Endothelial cell of umbilical vein (primary cell): ENCODE measurements around the gene RASGRP4. TPM values are rescaled to one million over a fixed set of nuclear protein-coding genes. Genes with fewer than 3 reads are reported as not detected.

ENCODE experiments used
- BruUV-seq: library from RNA; stranded (reverse); fragments of 400-500 nt; replicated peaks from 2 replicates; lab custom pipeline; 2021; lab: Mats Ljungman, UMichigan
- CTCF ChIA-PET: fragments of 300-600, 350-600 bp; sonication (Branson Sonifier 250); formaldehyde crosslinking; loops from one replicate; lab custom pipeline; 2021; ENCODE audit warnings: antibody characterized with exemption, inconsistent platforms; lab: Charles Lee
- POLR2A ChIA-PET: fragments of 300-600, 350-600 bp; sonication (Branson Sonifier 250); formaldehyde crosslinking; loops from one replicate; lab custom pipeline; 2021; ENCODE audit warnings: antibody characterized with exemption, inconsistent platforms; lab: Charles Lee
- DNase-seq: peaks from one replicate; pipeline ENCODE4 v3.0.0-alpha.2; 2011; ENCODE audit warnings: low read depth, low spot score
- FAIRE-seq: peaks from 2 replicates; lab custom pipeline; 2011; peaks lifted over from hg19 to GRCh38; lab: Jason Lieb, UNC
- H2AFZ ChIP-seq: 2 replicates; pipeline ENCODE4 v1.6.0; 2012; ENCODE audit warnings: low read depth, low read length, control low read depth, inconsistent platforms
- H3K27ac ChIP-seq: 2 replicates; pipeline ENCODE4 v1.5.1; 2011; ENCODE audit warnings: low read depth, mild to moderate bottlenecking, control low read depth, low read length, moderate library complexity; ENCODE audit not compliant: insufficient read depth
- H3K27me3 ChIP-seq, 2 experiments: 2 replicates each; pipeline versions ENCODE4 v1.6.0 to v1.6.1; 2011; ENCODE audit warnings: low read length in 2 of 2, mixed read lengths in 1 of 2; ENCODE audit not compliant: control insufficient read depth in 2 of 2, insufficient read depth in 2 of 2
- H3K36me3 ChIP-seq, 2 experiments: 2 replicates in 1 of 2; 3 replicates in 1 of 2; pipeline ENCODE4 v1.5.1; 2011; ENCODE audit warnings: low read length in 2 of 2, mild to moderate bottlenecking in 1 of 2, moderate library complexity in 1 of 2; ENCODE audit not compliant: control insufficient read depth in 2 of 2, insufficient read depth in 2 of 2; ENCODE audit errors: extremely low read depth in 1 of 2
- H3K4me1 ChIP-seq: 3 replicates; pipeline ENCODE4 v1.5.1; 2011; ENCODE audit warnings: mild to moderate bottlenecking, low read length; ENCODE audit not compliant: control insufficient read depth, insufficient read depth; ENCODE audit errors: extremely low read depth
- H3K4me2 ChIP-seq: 2 replicates; pipeline ENCODE4 v1.6.1; 2011; ENCODE audit warnings: low read length, control low read depth, mixed read lengths; ENCODE audit not compliant: insufficient read depth
- H3K4me3 ChIP-seq, 3 experiments: fragments of 200-600 bp in 1 of 3; sonication (generic), shearing (Covaris generic) in 1 of 3; replicated peaks in 1 of 3; 2 replicates each; pipeline ENCODE4 v1.5.1; 2011 to 2016; ENCODE audit warnings: control low read depth in 3 of 3, low read length in 3 of 3, mild to moderate bottlenecking in 2 of 3, inconsistent platforms in 1 of 3, low read depth in 1 of 3, moderate library complexity in 1 of 3; ENCODE audit not compliant: insufficient read depth in 1 of 3
- H3K79me2 ChIP-seq: 2 replicates; pipeline ENCODE4 v1.6.0; 2012; ENCODE audit warnings: low read length, inconsistent platforms; ENCODE audit not compliant: control insufficient read depth, insufficient read depth
- H3K9ac ChIP-seq: replicated peaks from 2 replicates; pipeline ENCODE3; 2011; ENCODE audit warnings: low read length, control low read depth; ENCODE audit not compliant: insufficient read depth; ENCODE audit errors: extremely low read depth
- H3K9me1 ChIP-seq: replicated peaks from 3 replicates; pipeline ENCODE4 v1.6.0; 2011; ENCODE audit warnings: mild to moderate bottlenecking, low read length; ENCODE audit not compliant: control insufficient read depth, insufficient read depth; ENCODE audit errors: extremely low read depth
- H3K9me3 ChIP-seq: replicated peaks from 2 replicates; pipeline ENCODE4 v1.5.1; 2012; ENCODE audit warnings: low read length, inconsistent platforms; ENCODE audit not compliant: control insufficient read depth, insufficient read depth
- H4K20me1 ChIP-seq: replicated peaks from 2 replicates; pipeline ENCODE3; 2011; ENCODE audit warnings: mild to moderate bottlenecking, low read length; ENCODE audit not compliant: control insufficient read depth, insufficient read depth; ENCODE audit errors: extremely low read depth
- EZH2 ChIP-seq: IDR thresholded peaks from 2 replicates; pipeline ENCODE4 v1.6.1; 2012; ENCODE audit warnings: borderline replicate concordance, low read depth, mild to moderate bottlenecking, moderate library complexity, low read length, inconsistent platforms; ENCODE audit not compliant: severe bottlenecking
- FOS ChIP-seq: IDR thresholded peaks from 2 replicates; pipeline ENCODE4 v1.6.1; 2011; ENCODE audit warnings: mild to moderate bottlenecking, low read length, moderate library complexity, borderline replicate concordance; ENCODE audit not compliant: insufficient read depth
- GATA2 ChIP-seq: IDR thresholded peaks from 2 replicates; pipeline ENCODE4 v1.7.0; 2011; ENCODE audit warnings: low read depth, mild to moderate bottlenecking, moderate library complexity, mixed read lengths, low read length; ENCODE audit not compliant: insufficient read length, insufficient read depth
- JUN ChIP-seq: IDR thresholded peaks from 2 replicates; pipeline ENCODE4 v1.6.1; 2011; ENCODE audit warnings: borderline replicate concordance, low read depth; ENCODE audit not compliant: insufficient read length, insufficient read depth
- MYC ChIP-seq: IDR thresholded peaks from one replicate; pipeline ENCODE4 v1.6.1; 2011; ENCODE audit warnings: mild to moderate bottlenecking, low read depth, low read length
- POLR2A ChIP-seq: IDR thresholded peaks from 2 replicates; pipeline ENCODE4 v1.6.1; 2012; ENCODE audit warnings: low read depth, mild to moderate bottlenecking, control low read depth, low read length
- POLR2AphosphoS5 ChIP-seq: IDR thresholded peaks from 2 replicates; pipeline ENCODE4 v1.6.1; 2012; ENCODE audit warnings: low read depth, mild to moderate bottlenecking, control low read depth, low read length, moderate library complexity; ENCODE audit not compliant: insufficient read depth
- dilution Hi-C: fragments of 300-500 bp; cut with MboI; formaldehyde crosslinking; loops from one replicate; pipeline ENCODE4 v1.15.0; 2019; ENCODE audit warnings: low sequenced_read_pairs; ENCODE audit not compliant: extremely low pct_ligation_motif_present
- intact Hi-C: fragments of 100-400 bp; cut with micrococcal nuclease; formaldehyde crosslinking; loops from one replicate; pipeline ENCODE4 v1.10.0; 2022
- polyA plus RNA-seq, 4 experiments: library from polyadenylated mRNA; depleted of rRNA in 3 of 4; stranded (reverse) in 3 of 4; unstranded in 1 of 4; fragments of >200 nt; gene quantifications; 2 replicates each; pipeline versions ENCODE4 v1.2.1 to v1.2.3, GENCODE V29; 2011 to 2012; ENCODE audit warnings: missing spikeins in 1 of 4
- total RNA-seq: library from RNA; stranded (reverse); gene quantifications from 2 replicates; pipeline ENCODE4 v1.2.3, GENCODE V29; 2021
- TF ChIP-seq, protein P1 (sequence below): IDR thresholded peaks from 2 replicates; pipeline ENCODE4 v1.6.1; 2011; ENCODE audit not compliant: insufficient read depth, insufficient read length
- TF ChIP-seq, protein P2 (sequence below), 2 donors: IDR thresholded peaks; 1 replicate in 1 of 2; 2 replicates in 1 of 2; pipeline ENCODE4 v1.5.1; 2011; ENCODE audit warnings: low read length in 2 of 2, mild to moderate bottlenecking in 2 of 2, moderate library complexity in 2 of 2, control low read depth in 1 of 2, inconsistent platforms in 1 of 2, low read depth in 1 of 2; ENCODE audit not compliant: insufficient read depth in 1 of 2; ENCODE audit errors: extremely low read depth in 1 of 2

The RASGRP4 gene
- total and polyA plus RNA-seq, 2 donors (not counting 3 experiments of a cell fraction or from before 2014, with no cell fraction given), result not detected

DNA sequence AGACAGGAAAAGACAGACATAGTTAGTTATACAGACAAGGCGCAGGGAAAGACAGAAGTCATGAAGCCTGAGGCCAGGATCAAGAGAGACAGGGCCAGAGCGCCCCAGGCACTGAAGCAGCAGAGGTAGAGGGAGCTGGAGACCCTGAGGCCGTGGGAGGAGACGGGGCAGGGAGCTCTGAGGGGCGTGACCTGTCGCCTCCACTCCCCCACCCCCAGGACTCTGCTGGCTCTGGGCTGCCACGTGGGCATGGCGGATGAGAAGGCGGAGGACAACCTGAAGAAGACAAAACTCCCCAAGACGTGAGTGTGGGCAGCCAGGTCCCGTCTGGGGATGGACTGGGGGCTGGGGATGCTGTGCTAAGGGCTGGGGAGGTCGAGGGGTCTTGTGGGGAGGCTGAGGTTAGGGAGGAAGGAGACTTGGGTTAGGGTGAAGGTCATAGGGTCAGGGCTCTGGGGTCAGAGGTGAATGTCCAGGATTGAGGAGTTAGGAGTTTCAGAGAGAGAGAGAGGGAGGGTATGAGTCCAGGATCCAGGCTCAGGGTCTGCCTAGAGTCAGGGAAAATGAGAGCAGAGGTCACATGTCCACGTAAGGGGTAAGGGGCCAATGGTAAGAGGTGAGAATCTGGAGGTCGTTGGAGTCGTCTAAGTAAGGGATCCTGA is 38.5 kb upstream of the RASGRP4 start:
- intact Hi-C loops, result no loop called here
- CTCF ChIA-PET, result no interaction called here
- no peaks in the 10 kb centered on the region for H3K9me3 ChIP-seq
- H3K4me1 ChIP-seq, result no peaks in the 10 kb centered on the region
- H3K9ac ChIP-seq, result no peak overlapping the region
- dilution Hi-C loops, result no loop called here
- TF ChIP-seq FOS (no peak), JUN (no peak), EZH2 (no peak), POLR2A (no peak), POLR2AphosphoS5 (no peak), MYC (no peak), GATA2 (no peak)
- TF ChIP-seq, protein P1, sequence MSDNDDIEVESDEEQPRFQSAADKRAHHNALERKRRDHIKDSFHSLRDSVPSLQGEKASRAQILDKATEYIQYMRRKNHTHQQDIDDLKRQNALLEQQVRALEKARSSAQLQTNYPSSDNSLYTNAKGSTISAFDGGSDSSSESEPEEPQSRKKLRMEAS, result no peak
- TF ChIP-seq, protein P2, sequence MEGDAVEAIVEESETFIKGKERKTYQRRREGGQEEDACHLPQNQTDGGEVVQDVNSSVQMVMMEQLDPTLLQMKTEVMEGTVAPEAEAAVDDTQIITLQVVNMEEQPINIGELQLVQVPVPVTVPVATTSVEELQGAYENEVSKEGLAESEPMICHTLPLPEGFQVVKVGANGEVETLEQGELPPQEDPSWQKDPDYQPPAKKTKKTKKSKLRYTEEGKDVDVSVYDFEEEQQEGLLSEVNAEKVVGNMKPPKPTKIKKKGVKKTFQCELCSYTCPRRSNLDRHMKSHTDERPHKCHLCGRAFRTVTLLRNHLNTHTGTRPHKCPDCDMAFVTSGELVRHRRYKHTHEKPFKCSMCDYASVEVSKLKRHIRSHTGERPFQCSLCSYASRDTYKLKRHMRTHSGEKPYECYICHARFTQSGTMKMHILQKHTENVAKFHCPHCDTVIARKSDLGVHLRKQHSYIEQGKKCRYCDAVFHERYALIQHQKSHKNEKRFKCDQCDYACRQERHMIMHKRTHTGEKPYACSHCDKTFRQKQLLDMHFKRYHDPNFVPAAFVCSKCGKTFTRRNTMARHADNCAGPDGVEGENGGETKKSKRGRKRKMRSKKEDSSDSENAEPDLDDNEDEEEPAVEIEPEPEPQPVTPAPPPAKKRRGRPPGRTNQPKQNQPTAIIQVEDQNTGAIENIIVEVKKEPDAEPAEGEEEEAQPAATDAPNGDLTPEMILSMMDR (IDR thresholded peaks at IDR 0.05; ENCODE audit: extremely low read depth in 1 of 2, insufficient read depth in 1 of 2, low read depth in 1 of 2, low read length in 2 of 2), result no peak
- no peaks in the 10 kb centered on the region for H3K9me1 ChIP-seq
- DNase-seq, result no peak
- no peak overlapping the region for H2AFZ ChIP-seq
- H3K27ac ChIP-seq, result no peak overlapping the region
- H3K27me3 ChIP-seq, result no peaks in the 10 kb centered on the region
- POLR2A ChIA-PET, result no interaction called here
- H3K4me3 ChIP-seq, result no peak overlapping the region
- H4K20me1 ChIP-seq, result no peaks in the 10 kb centered on the region
- FAIRE-seq, result no peak
- H3K4me2 ChIP-seq, result no peak overlapping the region
- H3K36me3 ChIP-seq, result no peaks in the 10 kb centered on the region
- H3K79me2 ChIP-seq, result no peaks in the 10 kb centered on the region
- no TSS peak for BruUV-seq
